K562 (cell line): ENCODE results near the gene GDF15. TPM values are rescaled to one million over a fixed set of nuclear protein-coding genes. Genes with fewer than 3 reads are reported as not detected.

Experiments used
- ARNT ChIP-seq, 2 experiments: fragments of 450-650 bp; IDR thresholded peaks; 2 replicates each; pipeline ENCODE4 v1.6.1; 2016; ENCODE audit warnings: mild to moderate bottlenecking in 1 of 2
- BRCA1 ChIP-seq, 2 experiments: fragments of 450-650 bp in 1 of 2; sonication (generic) in 1 of 2; formaldehyde crosslinking in 1 of 2; IDR thresholded peaks; 2 replicates each; pipeline versions ENCODE4 v1.5.0 to v1.6.1; 2017 to 2020; ENCODE audit warnings: mild to moderate bottlenecking in 1 of 2, missing genetic modification reagents in 1 of 2
- CHAMP1 ChIP-seq: fragments of 450-650 bp; IDR thresholded peaks from 2 replicates; pipeline ENCODE4 v1.6.1; 2016; ENCODE audit warnings: mild to moderate bottlenecking
- MEF2A ChIP-seq: IDR thresholded peaks from 2 replicates; pipeline ENCODE4 v1.6.1; 2011; ENCODE audit warnings: low read depth, mild to moderate bottlenecking, low read length, moderate library complexity; ENCODE audit not compliant: control insufficient read depth
- NELFE ChIP-seq: IDR thresholded peaks from 2 replicates; pipeline ENCODE4 v1.6.1; 2011; ENCODE audit warnings: mild to moderate bottlenecking; ENCODE audit not compliant: insufficient read depth, insufficient read length
- POLR2A ChIP-seq: fragments of 450-650 bp; conservative IDR thresholded peaks from 2 replicates; pipeline ENCODE4 v1.6.1; 2016
- POLR2B ChIP-seq: fragments of 450-650 bp; IDR thresholded peaks from 2 replicates; pipeline ENCODE4 v1.6.1; 2018; ENCODE audit warnings: low read depth; ENCODE audit not compliant: partially characterized antibody
- RBFOX2 ChIP-seq: fragments of 200-400 bp; formaldehyde crosslinking; IDR thresholded peaks from 2 replicates; pipeline ENCODE4 v1.6.1; 2017; ENCODE audit warnings: low read depth, mild to moderate bottlenecking, low read length, moderate library complexity
- SMAD4 ChIP-seq: fragments of 250-450 bp; sonication (Bioruptor Pico); conservative IDR thresholded peaks from 2 replicates; pipeline ENCODE4 v1.8.0; 2021; ENCODE audit warnings: inconsistent platforms, mild to moderate bottlenecking, moderate library complexity
- VEZF1 ChIP-seq: fragments of 200-800 bp; sonication (Bioruptor generic); IDR thresholded peaks from 2 replicates; pipeline ENCODE4 v1.6.1; 2017; ENCODE audit warnings: missing genetic modification characterization, missing compliant biosample characterization
- ZNF224 ChIP-seq: sonication (generic); formaldehyde crosslinking; IDR thresholded peaks from 2 replicates; pipeline ENCODE4 v1.8.0; 2022; ENCODE audit warnings: mild to moderate bottlenecking, missing genetic modification reagents
- ZNF24 ChIP-seq: fragments of 450-650 bp; IDR thresholded peaks from 2 replicates; pipeline ENCODE4 v1.6.1; 2016
- ZNF668 ChIP-seq: fragments of 250-450 bp; sonication (Bioruptor Pico); IDR thresholded peaks from 2 replicates; pipeline ENCODE4 v1.8.0; 2022; ENCODE audit warnings: mild to moderate bottlenecking, inconsistent platforms
- ZNF764 ChIP-seq: fragments of 250-450 bp; sonication (Bioruptor Pico); IDR thresholded peaks from 2 replicates; pipeline ENCODE4 v1.4.0; 2020; ENCODE audit warnings: low read depth, mild to moderate bottlenecking, moderate library complexity
- polyA plus RNA-seq, 8 experiments: library from polyadenylated mRNA; depleted of rRNA in 4 of 8; stranded (reverse) in 5 of 8; unstranded in 3 of 8; fragments of >200 nt; fragmentation: Nextera tagmentation in 2 of 8; fragmentation: Illumina TruSeq in 1 of 8; extraction: Ambion mirVana in 2 of 8; extraction: Trizol in 1 of 8; gene quantifications; 2 replicates each; pipeline versions ENCODE4 v1.2.1 to v1.2.3, GENCODE V29; 2011 to 2014; ENCODE audit warnings: inconsistent platforms in 1 of 8, missing spikeins in 1 of 8
- total RNA-seq, 7 experiments: library from RNA; depleted of rRNA in 6 of 7; stranded (reverse); fragments of >200 nt in 6 of 7; fragmentation: Illumina TruSeq in 2 of 7; extraction: Trizol in 2 of 7; gene quantifications; 2 replicates each; pipeline versions ENCODE4 v1.2.1 to v1.2.3, GENCODE V29; 2011 to 2021; ENCODE audit warnings: low replicate concordance in 1 of 7
- TF ChIP-seq, protein P1 (sequence below), 3 experiments: IDR thresholded peaks in 2 of 3; conservative IDR thresholded peaks in 1 of 3; 2 replicates each; pipeline ENCODE4 v1.5.1; 2011 to 2012; ENCODE audit warnings: low read length in 3 of 3, mild to moderate bottlenecking in 3 of 3, control low read depth in 2 of 3, improper control_type of control experiment in 1 of 3, inconsistent platforms in 1 of 3, low read depth in 1 of 3, mixed read lengths in 1 of 3, moderate library complexity in 1 of 3; ENCODE audit not compliant: insufficient read depth in 2 of 3
- TF ChIP-seq, protein P2 (sequence below): fragments of 250-450 bp; sonication (Bioruptor Pico); IDR thresholded peaks from 2 replicates; pipeline ENCODE4 v1.8.0; 2021; ENCODE audit warnings: moderate library complexity, mild to moderate bottlenecking, inconsistent platforms

GDF15 gene
- total and polyA plus RNA-seq, 9 of the 15 experiments (the other 6 are each of a cell fraction or from before 2014, with no cell fraction given), result 2.3 to 82.4 (median 12.5) TPM

DNA sequence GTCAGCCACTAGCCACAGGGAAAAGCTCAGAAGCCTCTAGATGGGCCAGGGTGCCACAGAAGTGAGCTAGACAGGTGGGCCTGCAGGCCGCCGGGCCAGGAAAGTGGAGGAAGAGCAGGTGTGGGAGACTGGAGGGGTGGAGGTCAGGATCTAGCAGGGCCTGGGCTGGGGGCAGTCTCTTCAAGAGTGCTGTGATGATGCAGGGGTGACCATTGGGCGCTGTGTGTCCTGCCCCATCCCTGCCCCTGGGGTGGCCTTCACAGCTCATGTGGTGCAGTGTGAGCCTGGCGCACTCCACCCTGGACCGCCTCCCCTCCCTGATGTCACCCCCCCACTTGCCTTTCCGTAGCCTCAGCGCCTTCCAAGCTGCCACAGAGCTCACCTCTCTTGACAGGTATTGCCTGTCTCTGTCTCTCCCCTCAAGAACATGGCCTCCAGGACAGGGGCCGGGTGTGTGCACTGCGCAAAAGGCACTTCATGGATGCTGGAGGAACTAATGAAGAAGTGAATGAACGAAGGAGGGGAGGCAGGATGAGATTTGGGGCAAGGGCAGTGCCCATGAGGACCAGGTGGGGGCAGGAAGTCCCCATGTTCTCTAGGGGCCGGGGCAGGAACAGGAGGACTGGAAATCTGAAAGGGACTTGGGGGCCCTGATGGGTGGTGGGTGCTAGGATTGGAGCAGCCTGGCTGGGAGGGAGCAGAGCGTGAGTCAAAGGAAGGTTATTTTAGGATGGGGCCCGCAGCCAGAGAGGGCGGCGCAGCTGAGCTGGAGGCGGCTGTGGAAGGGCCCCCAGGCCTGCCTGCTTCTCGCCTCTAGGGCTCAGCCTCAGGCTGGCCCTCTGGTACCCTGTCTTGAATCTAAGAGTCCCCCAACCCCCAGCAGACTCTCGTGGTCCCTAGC lies 39.8 kb downstream of the GDF15 start (continued):
- no peak for TF ChIP-seq CHAMP1
- TF ChIP-seq ARNT (IDR thresholded peaks at IDR 0.05), result no peak
- TF ChIP-seq MEF2A, result peak; percentile 42; the same call in 1 of the 2 replicates
- peak; percentile 92 for TF ChIP-seq ZNF24
- TF ChIP-seq, protein P1, sequence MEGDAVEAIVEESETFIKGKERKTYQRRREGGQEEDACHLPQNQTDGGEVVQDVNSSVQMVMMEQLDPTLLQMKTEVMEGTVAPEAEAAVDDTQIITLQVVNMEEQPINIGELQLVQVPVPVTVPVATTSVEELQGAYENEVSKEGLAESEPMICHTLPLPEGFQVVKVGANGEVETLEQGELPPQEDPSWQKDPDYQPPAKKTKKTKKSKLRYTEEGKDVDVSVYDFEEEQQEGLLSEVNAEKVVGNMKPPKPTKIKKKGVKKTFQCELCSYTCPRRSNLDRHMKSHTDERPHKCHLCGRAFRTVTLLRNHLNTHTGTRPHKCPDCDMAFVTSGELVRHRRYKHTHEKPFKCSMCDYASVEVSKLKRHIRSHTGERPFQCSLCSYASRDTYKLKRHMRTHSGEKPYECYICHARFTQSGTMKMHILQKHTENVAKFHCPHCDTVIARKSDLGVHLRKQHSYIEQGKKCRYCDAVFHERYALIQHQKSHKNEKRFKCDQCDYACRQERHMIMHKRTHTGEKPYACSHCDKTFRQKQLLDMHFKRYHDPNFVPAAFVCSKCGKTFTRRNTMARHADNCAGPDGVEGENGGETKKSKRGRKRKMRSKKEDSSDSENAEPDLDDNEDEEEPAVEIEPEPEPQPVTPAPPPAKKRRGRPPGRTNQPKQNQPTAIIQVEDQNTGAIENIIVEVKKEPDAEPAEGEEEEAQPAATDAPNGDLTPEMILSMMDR (IDR thresholded peaks at IDR 0.05 in 2 of 3, conservative IDR thresholded peaks at IDR 0.05 in 1 of 3; ENCODE audit: insufficient read depth in 2 of 3, low read depth in 1 of 3, low read length in 3 of 3), result peak in 2 of 3 experiments; percentile 3 to 27; a peak in 2 of 6 replicates
- no peak for TF ChIP-seq ZNF764 (CRISPR knock-in tag)
- TF ChIP-seq, protein P2, sequence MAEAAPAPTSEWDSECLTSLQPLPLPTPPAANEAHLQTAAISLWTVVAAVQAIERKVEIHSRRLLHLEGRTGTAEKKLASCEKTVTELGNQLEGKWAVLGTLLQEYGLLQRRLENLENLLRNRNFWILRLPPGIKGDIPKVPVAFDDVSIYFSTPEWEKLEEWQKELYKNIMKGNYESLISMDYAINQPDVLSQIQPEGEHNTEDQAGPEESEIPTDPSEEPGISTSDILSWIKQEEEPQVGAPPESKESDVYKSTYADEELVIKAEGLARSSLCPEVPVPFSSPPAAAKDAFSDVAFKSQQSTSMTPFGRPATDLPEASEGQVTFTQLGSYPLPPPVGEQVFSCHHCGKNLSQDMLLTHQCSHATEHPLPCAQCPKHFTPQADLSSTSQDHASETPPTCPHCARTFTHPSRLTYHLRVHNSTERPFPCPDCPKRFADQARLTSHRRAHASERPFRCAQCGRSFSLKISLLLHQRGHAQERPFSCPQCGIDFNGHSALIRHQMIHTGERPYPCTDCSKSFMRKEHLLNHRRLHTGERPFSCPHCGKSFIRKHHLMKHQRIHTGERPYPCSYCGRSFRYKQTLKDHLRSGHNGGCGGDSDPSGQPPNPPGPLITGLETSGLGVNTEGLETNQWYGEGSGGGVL (CRISPR knock-in tag), result no peak
- no peak for TF ChIP-seq BRCA1 (IDR thresholded peaks at IDR 0.05)
- no peak for TF ChIP-seq BRCA1 (CRISPR knock-in tag; IDR thresholded peaks at IDR 0.05)
- no peak for TF ChIP-seq NELFE
- TF ChIP-seq ZNF668, result no peak
- peak; percentile 34; the same call in 1 of the 2 replicates for TF ChIP-seq VEZF1 (CRISPR knock-in tag)
- no peak for TF ChIP-seq ZNF224 (CRISPR knock-in tag)
- TF ChIP-seq POLR2B, result no peak
- TF ChIP-seq SMAD4, result no peak
- TF ChIP-seq POLR2A, result no peak
- TF ChIP-seq RBFOX2, result peak; percentile 37; the same call in 1 of the 2 replicates
